GM19193 (cell line): ENCODE measurements around the gene CLEC16A.

Experiments
- POLR2A ChIP-seq: IDR thresholded peaks from 4 replicates; pipeline ENCODE4 v1.6.1; 2011; ENCODE audit not compliant: insufficient read depth, insufficient read length; ENCODE audit errors: extremely low read depth

CLEC16A gene

DNA sequence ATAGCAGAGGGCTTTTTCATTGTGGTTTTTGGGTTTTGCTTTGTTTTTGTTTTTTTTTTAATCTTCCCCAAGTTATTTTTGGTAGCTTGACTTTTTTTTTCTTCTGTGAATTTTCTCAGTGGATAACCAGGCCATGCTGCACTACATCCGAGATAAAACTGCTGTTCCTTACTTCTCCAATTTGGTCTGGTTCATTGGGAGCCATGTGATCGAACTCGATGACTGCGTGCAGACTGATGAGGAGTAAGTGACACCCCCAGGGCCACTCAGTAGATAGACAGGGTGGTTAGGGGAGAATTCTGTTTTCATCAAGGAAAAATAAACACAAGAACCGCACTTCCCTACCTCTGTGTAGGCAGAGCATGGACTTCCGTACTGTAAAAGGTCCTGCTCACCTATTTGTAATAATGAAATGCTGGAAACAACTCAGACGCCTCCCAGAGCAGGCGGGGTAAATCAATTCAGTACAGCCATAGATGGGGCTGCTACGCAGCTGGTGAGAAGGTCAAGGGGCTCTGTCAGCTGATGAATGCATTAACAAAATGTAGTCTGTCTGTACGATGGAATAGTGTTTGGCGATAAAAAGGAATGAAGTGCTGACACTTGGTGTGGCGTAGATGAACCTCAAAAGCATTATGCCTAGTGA is 28.6 kb downstream of the CLEC16A start:
- no peak for TF ChIP-seq POLR2A

DNA sequence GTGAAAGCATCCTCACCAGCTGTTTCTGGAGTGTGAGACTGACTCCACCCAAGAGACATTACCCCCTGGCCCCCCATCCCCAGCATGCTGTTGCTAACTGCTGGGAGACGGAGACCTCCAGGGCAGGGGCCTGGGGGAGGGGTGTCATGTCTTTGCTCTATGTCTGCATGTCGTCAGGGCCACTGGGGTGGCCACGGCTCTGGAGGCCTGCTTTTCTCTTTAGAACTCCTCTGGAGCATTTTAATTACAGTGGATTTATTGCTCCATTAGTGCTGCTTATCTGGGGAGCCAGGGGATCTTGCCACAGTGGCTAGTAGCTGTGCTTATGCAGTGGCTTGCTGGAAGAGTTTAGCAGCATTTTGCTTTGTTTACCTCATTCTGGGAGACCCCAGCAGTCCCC is 32.3 kb downstream of the CLEC16A start:
- TF ChIP-seq POLR2A, result no peak

DNA sequence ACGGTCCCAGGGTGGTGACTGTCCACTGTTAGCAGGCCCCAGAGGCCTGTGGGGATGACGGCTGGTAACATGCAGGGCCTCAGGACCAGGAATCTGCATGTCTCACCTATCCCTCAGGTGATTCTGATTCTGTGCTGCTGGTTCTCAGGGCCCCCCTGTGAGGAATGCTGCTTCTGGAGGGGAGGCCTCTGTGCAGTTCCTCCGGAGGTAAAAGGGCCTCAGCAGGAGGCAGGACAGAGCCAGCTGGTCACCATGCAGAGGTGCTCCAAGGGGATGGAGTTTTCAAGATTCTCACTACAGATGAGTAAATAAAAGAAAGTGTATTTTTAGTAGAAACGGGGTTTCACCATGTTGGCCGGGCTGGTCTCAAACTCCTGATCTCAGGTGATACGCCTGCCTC is 33.8 kb downstream of the CLEC16A start:
- TF ChIP-seq POLR2A, result no peak

- no peak for TF ChIP-seq POLR2A
These were observed 34.6 kb downstream of the CLEC16A start for GRCh38 chr16:10978871-10979446.

GRCh38 chr16:10979717-10980601 is 35.6 kb downstream of the CLEC16A start:
- no peak for TF ChIP-seq POLR2A

GRCh38 chr16:10980813-10981212 is 36.4 kb downstream of the CLEC16A start:
- no peak for TF ChIP-seq POLR2A

GRCh38 chr16:10981697-10982216 is 37.4 kb downstream of the CLEC16A start:
- no peak for TF ChIP-seq POLR2A

- no peak for TF ChIP-seq POLR2A
These were observed 38.2 kb downstream of the CLEC16A start for GRCh38 chr16:10982465-10983150.

GRCh38 chr16:10983159-10983558 is 38.8 kb downstream of the CLEC16A start:
- no peak for TF ChIP-seq POLR2A

- no peak for TF ChIP-seq POLR2A
These were observed 40.1 kb downstream of the CLEC16A start for GRCh38 chr16:10984509-10984908.

GRCh38 chr16:10987361-10988163 is 43.2 kb downstream of the CLEC16A start:
- TF ChIP-seq POLR2A, result no peak

GRCh38 chr16:10988164-10988803 is 43.9 kb downstream of the CLEC16A start:
- TF ChIP-seq POLR2A, result no peak

- no peak for TF ChIP-seq POLR2A
These were observed 44.5 kb downstream of the CLEC16A start for GRCh38 chr16:10988879-10989278.

DNA sequence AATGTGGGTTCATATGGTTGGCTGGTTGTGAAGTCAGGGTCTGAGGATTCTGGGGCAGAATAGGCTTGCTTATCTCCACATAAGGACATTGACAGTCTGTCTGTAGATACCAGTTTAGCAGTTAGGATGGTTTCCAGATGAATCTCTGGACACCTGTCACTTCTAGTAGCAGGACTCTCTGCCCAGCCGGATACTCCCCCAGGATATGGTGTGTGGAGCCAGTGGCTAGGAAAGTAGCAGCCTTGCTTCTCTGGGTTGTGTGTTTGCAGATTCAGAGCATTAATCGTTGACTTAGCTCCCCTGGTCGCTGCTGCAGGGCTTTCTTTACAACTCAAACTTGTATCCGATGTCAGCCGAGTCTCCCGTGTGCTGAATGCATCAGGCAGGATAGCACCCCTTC is 45.2 kb downstream of the CLEC16A start:
- no peak for TF ChIP-seq POLR2A
